WERI-Rb-1 (cell line): ENCODE results near the gene ASTN1.

ENCODE experiments used
- DNase-seq: peaks from one replicate; pipeline ENCODE4 v3.0.0-alpha.2; 2020
- H3K27ac ChIP-seq: fragments of 250-450 bp; sonication (Bioruptor Pico); 2 replicates; pipeline ENCODE4 v1.5.1; 2020; ENCODE audit warnings: mild to moderate bottlenecking, moderate library complexity
- H3K27me3 ChIP-seq: fragments of 250-450 bp; sonication (Bioruptor Pico); 2 replicates; pipeline ENCODE4 v1.5.1; 2021; ENCODE audit warnings: mild to moderate bottlenecking, low read depth, moderate library complexity; ENCODE audit not compliant: insufficient read depth, severe bottlenecking
- H3K36me3 ChIP-seq: fragments of 250-450 bp; sonication (Bioruptor Pico); 2 replicates; pipeline ENCODE4 v1.5.1; 2020; ENCODE audit warnings: mild to moderate bottlenecking, moderate library complexity
- H3K4me3 ChIP-seq: 2 replicates; pipeline ENCODE4 v1.5.1; 2011; ENCODE audit warnings: low read depth, mild to moderate bottlenecking, control low read depth, low read length
- H3K9me3 ChIP-seq: fragments of 250-450 bp; sonication (Bioruptor Pico); 2 replicates; pipeline ENCODE4 v1.5.1; 2021; ENCODE audit warnings: mild to moderate bottlenecking, moderate library complexity; ENCODE audit not compliant: severe bottlenecking
- CTCF ChIP-seq: IDR thresholded peaks from 2 replicates; pipeline ENCODE4 v1.5.1; 2011; ENCODE audit warnings: low read depth, mild to moderate bottlenecking, control low read depth, inconsistent platforms, low read length

The ASTN1 gene

DNA sequence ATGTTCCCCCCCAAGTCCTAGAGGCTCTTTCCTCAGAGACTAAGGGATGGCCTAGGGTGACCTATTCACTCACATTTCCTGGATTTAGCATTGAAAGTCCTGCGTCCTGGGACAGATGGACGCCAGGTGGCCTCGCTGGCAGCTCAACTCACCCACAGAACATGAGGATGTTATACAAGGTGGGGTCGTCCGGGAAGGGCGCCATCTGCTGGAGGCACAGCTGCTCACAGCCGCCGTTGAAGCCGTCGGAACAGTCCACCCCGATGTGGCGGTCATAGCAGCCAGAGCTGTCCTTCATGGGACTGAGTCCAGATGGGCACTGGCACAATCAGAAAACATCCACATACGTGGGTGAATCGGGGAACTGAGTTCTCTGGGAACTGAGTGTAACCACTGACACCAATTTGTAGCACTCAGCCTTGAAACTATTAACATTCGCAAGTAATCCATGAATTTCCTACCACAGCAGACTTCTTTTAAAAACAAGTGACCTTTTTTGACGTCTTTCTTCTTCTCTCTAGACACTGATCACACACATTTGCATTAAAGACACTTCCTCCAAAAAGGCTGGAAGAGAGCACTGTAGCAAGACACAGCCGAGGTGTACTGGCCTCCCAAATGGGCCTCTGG lies 215.4 kb downstream of the ASTN1 start:
- peak; percentile 97 for DNase-seq
- TF ChIP-seq CTCF: peak; percentile 98

DNA sequence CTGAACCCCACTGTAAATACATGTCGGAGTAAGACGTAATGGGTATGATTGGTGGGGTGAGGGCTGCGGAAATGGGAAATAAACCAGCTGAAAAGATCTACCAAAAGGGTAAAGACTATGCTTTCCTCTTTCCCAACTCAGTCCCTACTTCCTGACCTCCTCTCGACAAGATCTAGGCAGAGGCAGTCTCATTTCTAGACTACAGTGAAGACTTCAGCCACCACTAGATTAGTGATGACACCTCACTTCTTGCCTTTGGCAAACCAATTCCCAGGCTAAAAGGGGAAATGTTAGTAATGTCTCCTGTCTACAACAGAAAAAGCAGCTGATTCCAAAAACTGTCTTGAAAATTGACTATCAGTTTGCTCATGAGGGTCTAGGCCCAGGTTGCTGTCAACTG lies 219.9 kb downstream of the ASTN1 start:
- Histone ChIP-seq H3K9me3 (no peaks in the 10 kb centered on the region), H3K27me3 (no peaks in the 10 kb centered on the region), H3K4me3 (no peak overlapping the region), H3K36me3 (no peaks in the 10 kb centered on the region), H3K27ac (no peak overlapping the region)
- DNase-seq: no peak
- TF ChIP-seq CTCF: no peak

More for the DNA sequence above, 215.4 kb downstream of the ASTN1 start:
- Histone ChIP-seq H3K9me3 (no peaks in the 10 kb centered on the region), H3K27ac (no peak overlapping the region), H3K4me3 (no peak overlapping the region), H3K36me3 (no peaks in the 10 kb centered on the region), H3K27me3 (no peaks in the 10 kb centered on the region)

DNA sequence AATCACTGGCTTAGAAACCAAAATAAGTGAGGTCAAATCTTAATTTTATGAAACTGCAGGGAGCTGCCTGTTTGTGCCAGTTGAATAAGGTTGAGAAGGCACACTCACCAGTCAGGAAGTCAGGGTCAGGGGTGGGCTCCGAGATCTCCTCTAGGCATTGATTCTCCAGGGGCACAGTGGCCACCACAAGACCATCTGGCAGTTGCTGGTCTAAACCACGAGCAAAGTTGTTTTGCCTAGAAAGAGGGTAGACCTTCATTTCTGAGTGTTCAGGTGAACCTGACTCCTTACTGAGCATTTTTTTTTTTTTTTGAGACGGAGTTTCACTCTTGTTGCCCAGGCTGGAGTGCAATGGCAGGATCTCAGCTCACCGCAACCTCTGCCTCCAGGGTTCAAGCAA lies 220.7 kb downstream of the ASTN1 start:
- no peak for TF ChIP-seq CTCF
- Histone ChIP-seq H3K27me3 (no peaks in the 10 kb centered on the region), H3K9me3 (no peaks in the 10 kb centered on the region), H3K36me3 (no peaks in the 10 kb centered on the region), H3K27ac (no peak overlapping the region), H3K4me3 (no peak overlapping the region)
- DNase-seq: no peak

- no peak for DNase-seq
- no peak for TF ChIP-seq CTCF
- Histone ChIP-seq H3K9me3 (no peaks in the 10 kb centered on the region), H3K27me3 (no peaks in the 10 kb centered on the region), H3K36me3 (no peaks in the 10 kb centered on the region), H3K4me3 (no peak overlapping the region), H3K27ac (no peak overlapping the region)
Observed at GRCh38 chr1:176942346-176942745, 222.2 kb downstream of the ASTN1 start.

- no peaks in the 10 kb centered on the region for H3K36me3 ChIP-seq
- DNase-seq: no peak
- TF ChIP-seq CTCF: no peak
- H3K9me3 ChIP-seq: no peaks in the 10 kb centered on the region
- no peak overlapping the region for H3K27ac ChIP-seq
- H3K27me3 ChIP-seq: no peaks in the 10 kb centered on the region
- H3K4me3 ChIP-seq: no peak overlapping the region
Observed at GRCh38 chr1:176939993-176940392, 224.5 kb downstream of the ASTN1 start.

DNA sequence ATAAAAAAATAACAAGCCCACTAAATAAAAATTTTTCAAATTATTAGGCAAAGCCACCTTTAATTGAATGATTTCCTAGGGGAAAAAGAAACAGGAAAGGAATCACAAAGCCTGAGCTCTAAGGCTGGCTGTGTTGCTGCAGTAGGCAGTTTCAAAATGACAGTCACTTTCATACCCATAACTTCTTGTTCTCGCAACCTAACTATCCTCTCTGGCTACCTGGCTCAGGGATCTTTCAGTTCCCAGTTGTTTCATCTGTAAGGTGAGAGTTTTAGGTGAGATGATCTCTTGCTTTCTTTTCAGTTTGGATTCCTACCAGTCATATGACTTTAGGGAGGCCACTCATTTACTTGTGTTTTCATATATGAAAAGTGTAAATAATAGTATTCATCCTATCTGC lies 226.1 kb downstream of the ASTN1 start:
- no peaks in the 10 kb centered on the region for H3K9me3 ChIP-seq

More for the DNA sequence above, 226.1 kb downstream of the ASTN1 start:
- H3K27ac ChIP-seq: no peak overlapping the region
- no peak for TF ChIP-seq CTCF
- no peaks in the 10 kb centered on the region for H3K36me3 ChIP-seq
- DNase-seq: no peak
- H3K27me3 ChIP-seq: no peaks in the 10 kb centered on the region
- no peak overlapping the region for H3K4me3 ChIP-seq
